ENCODE results near the gene PUM2. TPM values are rescaled to one million over a fixed set of nuclear protein-coding genes. Genes with fewer than 3 reads are reported as not detected.
"Not testable (repeated sequence)": the region's sequence is repeated elsewhere in the genome, so short reads cannot be mapped to it uniquely, and the experiment has no call there.

PUM2 gene
- total RNA-seq, 1 donor from 2014 or later: 76.6 TPM

DNA sequence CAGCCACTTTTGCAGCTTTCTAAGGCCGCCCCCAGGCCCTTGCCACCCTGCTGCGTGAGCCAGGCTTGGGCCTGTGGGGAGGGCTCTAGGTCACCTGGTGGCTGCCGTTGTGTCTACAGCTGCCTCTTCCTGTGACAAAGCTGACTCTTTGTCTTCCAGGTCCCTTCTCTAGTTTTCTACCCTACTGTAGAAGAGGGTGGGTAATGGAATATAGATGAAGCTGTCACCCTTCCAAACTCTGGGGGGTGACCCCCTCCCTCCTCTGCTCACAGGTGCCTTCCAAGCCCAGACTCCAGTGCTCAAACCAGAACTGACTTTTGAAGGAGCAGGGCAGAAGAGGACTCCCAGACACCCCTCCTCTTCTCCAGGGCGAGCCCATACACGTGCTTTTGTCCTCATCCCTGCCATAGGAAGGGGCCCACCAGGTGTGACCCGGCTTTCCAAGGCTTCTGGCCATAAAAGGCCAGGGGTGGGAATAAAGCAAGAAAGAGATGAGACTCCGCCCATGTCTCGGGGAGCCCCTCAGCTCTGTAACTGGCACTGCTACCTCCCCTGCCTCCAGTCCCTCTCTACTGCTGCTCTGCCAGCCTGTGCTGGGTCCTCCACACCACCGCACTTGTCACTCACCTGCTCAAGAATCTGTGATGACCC, 107.8 kb downstream of the PUM2 start:
- H3K27ac ChIP-seq: no peak overlapping the region
- intact Hi-C loops (cut with DNase I): no loop called here
- no peak overlapping the region for H3K4me3 ChIP-seq
- no peaks in the 10 kb centered on the region for H3K4me1 ChIP-seq
- H3K9me3 ChIP-seq: no peaks in the 10 kb centered on the region
- no peak for TF ChIP-seq POLR2AphosphoS5 (IDR thresholded peaks at IDR 0.05; ENCODE audit: insufficient read depth in 1 of 2, low read depth in 1 of 2)
- TF ChIP-seq CTCF (IDR thresholded peaks at IDR 0.05): no peak
- no peak for TF ChIP-seq POLR2A (IDR thresholded peaks at IDR 0.05)
- peaks cover 0 to 6% of the 10 kb centered on the region in 2 donors for H3K36me3 ChIP-seq
- no peaks in the 10 kb centered on the region for H3K27me3 ChIP-seq
- no peak for DNase-seq (ENCODE audit: extremely low spot score in 2 of 2)

DNA sequence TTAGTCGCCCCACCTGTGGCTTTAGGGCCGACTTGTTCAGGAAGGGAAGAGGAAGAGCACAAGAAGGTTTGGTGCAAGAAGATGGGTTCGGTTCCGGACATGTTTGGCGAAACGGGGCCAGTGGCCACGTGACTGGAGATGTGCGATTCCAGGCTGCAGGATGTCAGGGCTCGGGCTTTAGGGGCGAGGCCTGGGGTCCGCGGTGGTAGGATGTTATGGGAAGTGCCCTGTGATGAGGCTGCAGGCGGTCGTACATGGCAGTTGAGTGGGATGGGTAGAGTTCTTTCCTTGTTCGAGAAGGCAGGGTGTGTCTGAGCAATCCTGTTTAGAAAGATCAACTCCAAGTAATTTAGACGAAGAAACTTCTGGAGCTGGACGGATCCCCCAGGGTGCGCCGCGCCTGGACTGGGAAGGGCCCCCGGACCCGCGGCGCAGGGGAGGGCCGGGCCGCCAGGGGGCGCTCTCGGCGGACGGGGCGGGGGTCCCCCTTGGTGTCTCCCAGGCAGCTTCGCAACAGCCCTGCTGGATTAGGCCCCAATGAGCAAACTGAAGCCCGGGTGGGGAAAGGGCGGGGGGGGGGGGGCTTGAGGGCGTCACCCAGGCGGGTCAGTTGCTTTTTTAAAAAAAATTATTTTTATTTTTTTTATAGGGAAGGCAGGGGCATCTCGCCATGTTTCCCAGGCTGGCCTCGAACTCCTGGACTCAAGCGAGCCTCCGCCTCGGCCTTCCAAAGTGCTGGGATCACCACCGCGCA, 108.5 kb downstream of the PUM2 start:
- no peak overlapping the region for H3K27ac ChIP-seq
- H3K4me3 ChIP-seq: no peak overlapping the region
- no peaks in the 10 kb centered on the region for H3K36me3 ChIP-seq
- intact Hi-C loops (cut with DNase I): no loop called here
- H3K27me3 ChIP-seq: no peaks in the 10 kb centered on the region
- no peaks in the 10 kb centered on the region for H3K4me1 ChIP-seq
- TF ChIP-seq CTCF (IDR thresholded peaks at IDR 0.05) (no peak), POLR2A (IDR thresholded peaks at IDR 0.05) (no peak), POLR2AphosphoS5 (IDR thresholded peaks at IDR 0.05; ENCODE audit: insufficient read depth in 1 of 2, low read depth in 1 of 2) (no peak)
- no peaks in the 10 kb centered on the region for H3K9me3 ChIP-seq
- no peak for DNase-seq (ENCODE audit: extremely low spot score in 2 of 2)

DNA sequence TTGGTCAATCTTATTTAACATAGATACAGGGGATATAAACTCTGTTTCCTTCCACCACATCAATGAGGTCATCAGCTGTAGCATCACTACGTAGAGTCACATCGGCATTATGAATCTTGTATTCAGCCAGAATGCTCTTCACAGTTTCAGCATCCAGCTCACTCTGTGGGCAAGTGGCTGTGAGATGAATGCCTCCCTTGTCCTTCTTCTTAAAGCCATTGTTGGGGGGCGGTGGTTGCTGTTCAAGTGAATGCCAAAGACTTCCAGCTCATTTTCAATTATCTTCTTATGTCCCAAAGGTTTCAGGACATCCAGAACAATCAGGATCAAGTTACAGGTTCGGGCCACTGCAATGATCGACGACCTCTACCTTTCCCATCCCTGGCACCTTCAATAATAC, 110.4 kb downstream of the PUM2 start:
- H3K27me3 ChIP-seq; H3K9me3 ChIP-seq; H3K27ac ChIP-seq; H3K4me3 ChIP-seq; H3K36me3 ChIP-seq; intact Hi-C loops (cut with DNase I); DNase-seq (ENCODE audit: extremely low spot score in 2 of 2); H3K4me1 ChIP-seq: not testable (repeated sequence)

DNA sequence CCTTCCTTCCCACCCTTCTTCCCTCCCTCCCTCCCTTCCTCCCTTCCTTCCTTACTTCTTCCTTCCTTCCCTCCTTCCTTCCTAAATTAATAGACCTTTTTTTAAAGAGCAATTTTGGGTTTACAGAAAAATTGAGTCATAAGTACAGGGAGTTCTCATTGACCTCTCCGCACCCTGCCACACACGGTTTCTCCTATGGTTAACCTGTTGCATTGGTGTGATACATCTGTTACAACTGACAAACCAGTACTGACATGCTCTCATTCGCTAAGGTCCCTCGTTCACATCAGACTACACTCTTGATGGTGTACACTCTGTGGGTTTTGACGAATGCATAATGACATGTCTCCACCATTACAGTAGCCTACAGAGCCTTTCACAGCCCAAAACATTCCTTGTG, 114.1 kb downstream of the PUM2 start:
- Histone ChIP-seq H3K4me1 (no peaks in the 10 kb centered on the region), H3K27ac (peak overlapping the region; percentile 60), H3K36me3 (no peaks in the 10 kb centered on the region), H3K9me3 (no peaks in the 10 kb centered on the region), H3K4me3 (no peak overlapping the region), H3K27me3 (no peaks in the 10 kb centered on the region)
- intact Hi-C loops (cut with DNase I): no loop called here
- no peak for TF ChIP-seq POLR2A (IDR thresholded peaks at IDR 0.05)
- TF ChIP-seq CTCF (IDR thresholded peaks at IDR 0.05): no peak
- TF ChIP-seq POLR2AphosphoS5 (IDR thresholded peaks at IDR 0.05; ENCODE audit: insufficient read depth in 1 of 2, low read depth in 1 of 2): no peak
- no peak for DNase-seq (ENCODE audit: extremely low spot score in 2 of 2)

- H3K4me1 ChIP-seq: no peaks in the 10 kb centered on the region
- H3K4me3 ChIP-seq: no peak overlapping the region
- TF ChIP-seq CTCF (IDR thresholded peaks at IDR 0.05) (no peak), POLR2AphosphoS5 (IDR thresholded peaks at IDR 0.05; ENCODE audit: insufficient read depth in 1 of 2, low read depth in 1 of 2) (peak in 1 of 2 donors; percentile 23), POLR2A (IDR thresholded peaks at IDR 0.05) (no peak)
- intact Hi-C loops (cut with DNase I): no loop called here
- no peaks in the 10 kb centered on the region for H3K36me3 ChIP-seq
- H3K9me3 ChIP-seq: no peaks in the 10 kb centered on the region
- DNase-seq (ENCODE audit: extremely low spot score in 2 of 2): peak in 1 of 2 donors; percentile 96
- peak overlapping the region; percentile 60 for H3K27ac ChIP-seq
- H3K27me3 ChIP-seq: no peaks in the 10 kb centered on the region
Observed at GRCh38 chr2:20235655-20236305, 114.9 kb downstream of the PUM2 start.

DNA sequence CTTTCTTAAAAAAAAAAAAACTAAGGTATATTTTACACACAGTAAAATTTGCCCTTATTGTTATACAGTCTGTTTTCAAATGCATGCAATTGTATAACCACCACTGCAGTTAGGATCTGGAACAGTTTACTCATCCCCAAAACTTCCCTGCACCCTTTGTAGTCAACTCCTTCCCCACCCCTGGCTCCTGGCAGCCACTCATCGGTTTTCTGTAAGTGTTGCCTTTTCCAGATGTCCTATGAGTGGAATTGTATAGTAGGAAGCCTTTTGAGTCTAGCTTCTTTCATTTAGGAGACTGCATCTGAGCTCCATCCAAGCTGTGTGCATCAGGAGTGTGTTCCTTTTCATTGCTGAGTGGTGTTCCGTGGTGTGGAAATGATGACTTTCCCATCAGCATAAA, 116.0 kb downstream of the PUM2 start:
- H3K27me3 ChIP-seq; H3K36me3 ChIP-seq; intact Hi-C loops (cut with DNase I); H3K27ac ChIP-seq; H3K9me3 ChIP-seq; H3K4me1 ChIP-seq; DNase-seq (ENCODE audit: extremely low spot score in 2 of 2); H3K4me3 ChIP-seq: not testable (repeated sequence)

Measured in vagina (tissue), 2 donors.